GM23338 (cell line): ENCODE measurements around the gene IMPDH1.

Source experiments
- CREB1 ChIP-seq: fragments of 250-450 bp; sonication (Bioruptor Pico); IDR thresholded peaks from 2 replicates; pipeline ENCODE4 v1.5.0; 2020; ENCODE audit warnings: low read depth, mild to moderate bottlenecking, moderate library complexity
- CTCF ChIP-seq, 2 experiments: fragments of 200-600 bp in 1 of 2; sonication (generic) in 1 of 2; conservative IDR thresholded peaks; 2 replicates each; pipeline versions ENCODE4 v1.5.1 to v1.6.1; 2016 to 2017; ENCODE audit warnings: antibody characterized with exemption in 2 of 2, low read depth in 2 of 2, mild to moderate bottlenecking in 2 of 2, moderate library complexity in 1 of 2
- REST ChIP-seq: IDR thresholded peaks from one replicate; pipeline ENCODE4 v1.6.1; 2018; ENCODE audit warnings: antibody characterized with exemption; ENCODE audit not compliant: unreplicated experiment

- no peak for TF ChIP-seq CREB1 (CRISPR knock-in tag)
- TF ChIP-seq CTCF (conservative IDR thresholded peaks at IDR 0.05; ENCODE audit: low read depth in 2 of 2), result no peak
- TF ChIP-seq REST, result no peak
These were observed 26.0 kb downstream of the IMPDH1 start for GRCh38 chr7:128383776-128384175.
